Thyroid gland (tissue), 4 donors: ENCODE measurements around the gene RNF20.

Experiments used
- CTCF ChIP-seq, 6 experiments: fragments of 200-600 bp in 3 of 6; fragments of 450-650 bp in 3 of 6; sonication (generic) in 3 of 6; IDR thresholded peaks; one replicate each; pipeline ENCODE4 v1.5.1; 2016 to 2019; ENCODE audit warnings: antibody characterized with exemption in 6 of 6, mild to moderate bottlenecking in 2 of 6, inconsistent platforms in 1 of 6, moderate library complexity in 1 of 6
- POLR2A ChIP-seq, 2 donors: fragments of 450-650 bp; IDR thresholded peaks; one replicate each; pipeline ENCODE4 v1.6.1; 2017; ENCODE audit warnings: antibody characterized with exemption in 2 of 2, mild to moderate bottlenecking in 2 of 2, moderate library complexity in 1 of 2

DNA sequence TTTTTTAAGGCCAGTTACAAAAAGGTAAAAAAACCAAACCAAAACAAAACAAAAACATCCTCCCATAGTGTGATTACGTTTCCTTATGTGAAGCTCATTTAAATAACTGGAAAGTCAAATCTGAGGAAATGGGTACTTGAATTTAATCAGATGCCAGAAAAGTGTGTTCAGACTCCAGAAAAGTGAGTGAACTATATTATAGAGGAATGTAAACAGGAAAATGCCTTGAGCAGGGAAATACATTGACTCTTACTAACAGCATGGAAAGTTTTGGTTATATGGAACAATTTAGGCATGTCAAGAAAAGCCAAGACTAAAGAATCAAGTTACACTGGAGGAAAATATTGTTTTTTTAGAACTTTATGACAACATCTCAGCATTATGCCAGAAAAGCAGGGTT lies 37.8 kb upstream of the RNF20 start:
- TF ChIP-seq CTCF (IDR thresholded peaks at IDR 0.05) (no peak), POLR2A (IDR thresholded peaks at IDR 0.05) (no peak)
